WTC11 (cell line): Measurements from ENCODE around the gene EYA2. TPM values are rescaled to one million over a fixed set of nuclear protein-coding genes. Genes with fewer than 3 reads are reported as not detected.

ENCODE experiments used
- ATAC-seq: fragments of 200-7000 bp; cut with Tn5 transposase; 2 replicates; pipeline ENCODE4 v1.10.0; 2021; ENCODE audit warnings: mild to moderate bottlenecking, moderate library complexity
- CTCF ChIA-PET: fragments of 300-600 bp; sonication (Branson Sonifier 250); formaldehyde crosslinking; loops from one replicate; lab custom pipeline; 2021; ENCODE audit warnings: antibody characterized with exemption; lab: Charles Lee
- POLR2A ChIA-PET: fragments of 350-600 bp; sonication (Branson Sonifier 250); formaldehyde crosslinking; loops from one replicate; lab custom pipeline; 2021; ENCODE audit warnings: antibody characterized with exemption; lab: Charles Lee
- DNase-seq: peaks from one replicate; pipeline ENCODE4 v3.0.0; 2021; ENCODE audit warnings: low spot score
- H3K27ac Mint-ChIP-seq: 2 replicates; pipeline ENCODE4 v1.8.0; 2021; ENCODE audit warnings: mixed read lengths
- H3K27me3 Mint-ChIP-seq: 2 replicates; pipeline ENCODE4 v1.8.0; 2021; ENCODE audit warnings: low read depth, mild to moderate bottlenecking, moderate library complexity, mixed read lengths
- H3K36me3 Mint-ChIP-seq: 2 replicates; pipeline ENCODE4 v1.8.0; 2021; ENCODE audit warnings: mixed read lengths
- H3K4me1 Mint-ChIP-seq: 2 replicates; pipeline ENCODE4 v1.8.0; 2022; ENCODE audit warnings: mixed read lengths
- H3K4me3 Mint-ChIP-seq: 2 replicates; pipeline ENCODE4 v1.8.0; 2021; ENCODE audit warnings: mild to moderate bottlenecking, moderate library complexity, mixed read lengths
- H3K9me3 Mint-ChIP-seq: 2 replicates; pipeline ENCODE4 v1.8.0; 2021; ENCODE audit warnings: mixed read lengths
- E2F4 ChIP-seq: sonication (generic); formaldehyde crosslinking; IDR thresholded peaks from 2 replicates; pipeline ENCODE4 v1.8.1; 2022; ENCODE audit warnings: low read depth, mild to moderate bottlenecking, moderate library complexity, missing genetic modification reagents, borderline replicate concordance
- FOXJ3 ChIP-seq: sonication (generic); formaldehyde crosslinking; IDR thresholded peaks from 2 replicates; pipeline ENCODE4 v1.9.0; 2021; ENCODE audit warnings: missing genetic modification reagents, mild to moderate bottlenecking, borderline replicate concordance
- FOXK1 ChIP-seq: sonication (generic); formaldehyde crosslinking; IDR thresholded peaks from 2 replicates; pipeline ENCODE4 v1.8.0; 2022; ENCODE audit warnings: mild to moderate bottlenecking, moderate library complexity, missing genetic modification reagents
- GRHL2 ChIP-seq: fragments of 250-450 bp; sonication (Bioruptor Pico); IDR thresholded peaks from 2 replicates; pipeline ENCODE4 v1.8.0; 2022; ENCODE audit warnings: mild to moderate bottlenecking, moderate library complexity; ENCODE audit not compliant: insufficient replicate concordance, severe bottlenecking
- IRF2 ChIP-seq: sonication (generic); formaldehyde crosslinking; IDR thresholded peaks from 2 replicates; pipeline ENCODE4 v1.8.0; 2022; ENCODE audit warnings: low read depth, missing genetic modification reagents, borderline replicate concordance
- JAZF1 ChIP-seq: fragments of 250-450 bp; sonication (Bioruptor Pico); IDR thresholded peaks from 2 replicates; pipeline ENCODE4 v1.9.0; 2021; ENCODE audit warnings: moderate library complexity, mild to moderate bottlenecking, inconsistent platforms
- KAT7 ChIP-seq: sonication (generic); formaldehyde crosslinking; IDR thresholded peaks from 2 replicates; pipeline ENCODE4 v1.8.1; 2023; ENCODE audit warnings: missing genetic modification reagents, mild to moderate bottlenecking, borderline replicate concordance
- NR3C1 ChIP-seq: sonication (generic); formaldehyde crosslinking; conservative IDR thresholded peaks from 2 replicates; pipeline ENCODE4 v1.8.1; 2023; ENCODE audit warnings: low read depth, mild to moderate bottlenecking, missing genetic modification reagents
- RELA ChIP-seq: sonication (generic); formaldehyde crosslinking; IDR thresholded peaks from 2 replicates; pipeline ENCODE4 v1.8.1; 2022; ENCODE audit warnings: missing genetic modification reagents, mild to moderate bottlenecking, borderline replicate concordance
- SOX15 ChIP-seq: fragments of 250-450 bp; sonication (Bioruptor Pico); IDR thresholded peaks from 2 replicates; pipeline ENCODE4 v1.9.0; 2021; ENCODE audit warnings: mild to moderate bottlenecking
- STAT6 ChIP-seq: sonication (generic); formaldehyde crosslinking; conservative IDR thresholded peaks from 2 replicates; pipeline ENCODE4 v1.8.1; 2023; ENCODE audit warnings: mild to moderate bottlenecking, low read depth, missing genetic modification reagents, moderate library complexity
- TEAD4 ChIP-seq: sonication (generic); formaldehyde crosslinking; IDR thresholded peaks from 2 replicates; pipeline ENCODE4 v1.8.0; 2022; ENCODE audit warnings: mild to moderate bottlenecking, missing genetic modification reagents
- ZBTB21 ChIP-seq: sonication (generic); formaldehyde crosslinking; IDR thresholded peaks from 2 replicates; pipeline ENCODE4 v1.8.1; 2023; ENCODE audit warnings: mild to moderate bottlenecking, missing genetic modification reagents, borderline replicate concordance
- ZNF219 ChIP-seq: sonication (generic); formaldehyde crosslinking; IDR thresholded peaks from 2 replicates; pipeline ENCODE4 v1.8.0; 2023; ENCODE audit warnings: missing genetic modification reagents, mild to moderate bottlenecking, borderline replicate concordance
- ZNF281 ChIP-seq: sonication (generic); formaldehyde crosslinking; IDR thresholded peaks from 2 replicates; pipeline ENCODE4 v1.8.0; 2023; ENCODE audit warnings: mild to moderate bottlenecking, missing genetic modification reagents
- ZNF396 ChIP-seq: fragments of 250-450 bp; sonication (Bioruptor Pico); IDR thresholded peaks from 2 replicates; pipeline ENCODE4 v1.8.0; 2021; ENCODE audit warnings: mild to moderate bottlenecking, moderate library complexity, borderline replicate concordance
- ZNF671 ChIP-seq: fragments of 250-450 bp; sonication (Bioruptor Pico); IDR thresholded peaks from 2 replicates; pipeline ENCODE4 v1.8.0; 2021; ENCODE audit warnings: mild to moderate bottlenecking
- total RNA-seq: library from RNA; stranded (reverse); gene quantifications from 3 replicates; pipeline ENCODE4 v1.2.3, GENCODE V29; 2021
- TF ChIP-seq, protein P1 (sequence below): sonication (generic); formaldehyde crosslinking; IDR thresholded peaks from 2 replicates; pipeline ENCODE4 v1.8.1; 2023; ENCODE audit warnings: mild to moderate bottlenecking, missing genetic modification reagents
- TF ChIP-seq, protein P2 (sequence below): sonication (generic); formaldehyde crosslinking; IDR thresholded peaks from 2 replicates; pipeline ENCODE4 v1.8.0; 2022; ENCODE audit warnings: mild to moderate bottlenecking, missing genetic modification reagents
- TF ChIP-seq, protein P3 (sequence below): sonication (generic); formaldehyde crosslinking; IDR thresholded peaks from 2 replicates; pipeline ENCODE4 v1.8.1; 2023; ENCODE audit warnings: mild to moderate bottlenecking, moderate library complexity, missing genetic modification reagents
- TF ChIP-seq, protein P4 (sequence below): sonication (generic); formaldehyde crosslinking; IDR thresholded peaks from 2 replicates; pipeline ENCODE4 v1.8.1; 2023; ENCODE audit warnings: mild to moderate bottlenecking, missing genetic modification reagents, borderline replicate concordance

The EYA2 gene
- total RNA-seq, 1 experiment from 2014 or later = 1.5 TPM

DNA sequence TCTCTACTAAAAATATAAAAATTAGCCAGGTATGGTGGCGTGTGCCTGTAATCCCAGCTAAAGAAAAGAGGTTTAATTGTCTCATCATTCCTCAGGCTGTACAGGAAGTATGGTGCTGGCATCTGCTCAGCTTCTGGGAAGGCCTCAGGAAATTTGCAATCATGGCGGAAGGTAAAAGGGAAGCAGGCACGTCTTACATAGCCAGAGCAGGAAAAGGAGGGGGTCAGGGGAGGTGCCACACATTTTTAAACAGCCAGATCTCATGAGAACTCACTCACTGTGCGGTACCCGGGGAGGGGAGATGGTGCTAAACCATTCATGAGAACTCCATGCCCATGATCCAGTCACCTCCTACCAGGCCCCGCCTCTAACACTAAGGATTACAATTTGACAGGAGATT is 191.7 kb downstream of the EYA2 start:
- ATAC-seq (no peak), DNase-seq (no peak)
- no peak overlapping the region for H3K4me3 Mint-ChIP-seq
- no peak overlapping the region for H3K27ac Mint-ChIP-seq
- no peaks in the 10 kb centered on the region; the same call in 1 of the 2 replicates for H3K27me3 Mint-ChIP-seq
- H3K4me1 Mint-ChIP-seq = no peaks in the 10 kb centered on the region
- no peaks in the 10 kb centered on the region for H3K9me3 Mint-ChIP-seq
- POLR2A ChIA-PET = no interaction called here
- TF ChIP-seq RELA (CRISPR knock-in tag) = no peak
- TF ChIP-seq, protein P1, sequence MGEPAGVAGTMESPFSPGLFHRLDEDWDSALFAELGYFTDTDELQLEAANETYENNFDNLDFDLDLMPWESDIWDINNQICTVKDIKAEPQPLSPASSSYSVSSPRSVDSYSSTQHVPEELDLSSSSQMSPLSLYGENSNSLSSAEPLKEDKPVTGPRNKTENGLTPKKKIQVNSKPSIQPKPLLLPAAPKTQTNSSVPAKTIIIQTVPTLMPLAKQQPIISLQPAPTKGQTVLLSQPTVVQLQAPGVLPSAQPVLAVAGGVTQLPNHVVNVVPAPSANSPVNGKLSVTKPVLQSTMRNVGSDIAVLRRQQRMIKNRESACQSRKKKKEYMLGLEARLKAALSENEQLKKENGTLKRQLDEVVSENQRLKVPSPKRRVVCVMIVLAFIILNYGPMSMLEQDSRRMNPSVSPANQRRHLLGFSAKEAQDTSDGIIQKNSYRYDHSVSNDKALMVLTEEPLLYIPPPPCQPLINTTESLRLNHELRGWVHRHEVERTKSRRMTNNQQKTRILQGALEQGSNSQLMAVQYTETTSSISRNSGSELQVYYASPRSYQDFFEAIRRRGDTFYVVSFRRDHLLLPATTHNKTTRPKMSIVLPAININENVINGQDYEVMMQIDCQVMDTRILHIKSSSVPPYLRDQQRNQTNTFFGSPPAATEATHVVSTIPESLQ (CRISPR knock-in tag) = no peak
- TF ChIP-seq FOXK1 (CRISPR knock-in tag) = no peak
- no peak for TF ChIP-seq TEAD4 (CRISPR knock-in tag)
- no peak for TF ChIP-seq GRHL2 (CRISPR knock-in tag)
- TF ChIP-seq JAZF1 (CRISPR knock-in tag) = no peak
- TF ChIP-seq ZNF281 (CRISPR knock-in tag) = no peak
- TF ChIP-seq, protein P2, sequence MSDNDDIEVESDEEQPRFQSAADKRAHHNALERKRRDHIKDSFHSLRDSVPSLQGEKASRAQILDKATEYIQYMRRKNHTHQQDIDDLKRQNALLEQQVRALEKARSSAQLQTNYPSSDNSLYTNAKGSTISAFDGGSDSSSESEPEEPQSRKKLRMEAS (CRISPR knock-in tag) = no peak
- TF ChIP-seq FOXJ3 (CRISPR knock-in tag) = no peak
- TF ChIP-seq SOX15 (CRISPR knock-in tag) = no peak
- TF ChIP-seq ZBTB21 (CRISPR knock-in tag) = no peak
- no peak for TF ChIP-seq E2F4
- TF ChIP-seq NR3C1 (CRISPR knock-in tag) = no peak
- H3K36me3 Mint-ChIP-seq = no peaks in the 10 kb centered on the region
- CTCF ChIA-PET = no interaction called here

DNA sequence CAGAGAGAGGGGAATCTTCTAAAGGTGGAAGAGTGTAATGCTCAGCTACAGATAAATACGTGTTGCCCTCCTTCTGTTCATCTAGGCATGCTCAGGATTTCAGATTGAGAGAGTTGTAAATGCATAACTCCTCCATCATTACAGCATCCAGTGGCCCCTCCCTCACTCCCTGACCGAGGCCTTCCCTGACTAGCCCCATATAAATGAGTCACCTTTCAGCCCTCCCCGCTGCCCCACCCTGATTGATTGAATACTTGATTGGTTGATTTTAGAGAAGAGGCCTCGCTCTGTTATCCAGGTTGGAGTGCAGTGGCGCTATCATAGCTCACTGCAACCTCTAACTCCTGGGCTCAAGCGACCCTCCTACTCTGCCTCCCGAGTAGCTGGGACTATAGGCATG is 193.7 kb downstream of the EYA2 start:
- ChIA-PET CTCF (no interaction called here), POLR2A (no interaction called here)
- DNase-seq (no peak), ATAC-seq (no peak)
- Mint-ChIP-seq H3K4me3 (no peak overlapping the region), H3K36me3 (no peaks in the 10 kb centered on the region), H3K27me3 (no peaks in the 10 kb centered on the region; the same call in 1 of the 2 replicates), H3K27ac (no peak overlapping the region), H3K4me1 (no peaks in the 10 kb centered on the region), H3K9me3 (no peaks in the 10 kb centered on the region)
- TF ChIP-seq, protein P3, sequence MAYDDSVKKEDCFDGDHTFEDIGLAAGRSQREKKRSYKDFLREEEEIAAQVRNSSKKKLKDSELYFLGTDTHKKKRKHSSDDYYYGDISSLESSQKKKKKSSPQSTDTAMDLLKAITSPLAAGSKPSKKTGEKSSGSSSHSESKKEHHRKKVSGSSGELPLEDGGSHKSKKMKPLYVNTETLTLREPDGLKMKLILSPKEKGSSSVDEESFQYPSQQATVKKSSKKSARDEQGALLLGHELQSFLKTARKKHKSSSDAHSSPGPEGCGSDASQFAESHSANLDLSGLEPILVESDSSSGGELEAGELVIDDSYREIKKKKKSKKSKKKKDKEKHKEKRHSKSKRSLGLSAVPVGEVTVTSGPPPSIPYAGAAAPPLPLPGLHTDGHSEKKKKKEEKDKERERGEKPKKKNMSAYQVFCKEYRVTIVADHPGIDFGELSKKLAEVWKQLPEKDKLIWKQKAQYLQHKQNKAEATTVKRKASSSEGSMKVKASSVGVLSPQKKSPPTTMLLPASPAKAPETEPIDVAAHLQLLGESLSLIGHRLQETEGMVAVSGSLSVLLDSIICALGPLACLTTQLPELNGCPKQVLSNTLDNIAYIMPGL = no peak
- TF ChIP-seq KAT7 (CRISPR knock-in tag) (no peak), STAT6 (CRISPR knock-in tag) (no peak), ZNF219 (CRISPR knock-in tag) (no peak), IRF2 (CRISPR knock-in tag) (no peak), ZBTB21 (CRISPR knock-in tag) (no peak), ZNF396 (CRISPR knock-in tag) (no peak), ZNF671 (CRISPR knock-in tag) (no peak), RELA (CRISPR knock-in tag) (no peak)
- TF ChIP-seq, protein P4, sequence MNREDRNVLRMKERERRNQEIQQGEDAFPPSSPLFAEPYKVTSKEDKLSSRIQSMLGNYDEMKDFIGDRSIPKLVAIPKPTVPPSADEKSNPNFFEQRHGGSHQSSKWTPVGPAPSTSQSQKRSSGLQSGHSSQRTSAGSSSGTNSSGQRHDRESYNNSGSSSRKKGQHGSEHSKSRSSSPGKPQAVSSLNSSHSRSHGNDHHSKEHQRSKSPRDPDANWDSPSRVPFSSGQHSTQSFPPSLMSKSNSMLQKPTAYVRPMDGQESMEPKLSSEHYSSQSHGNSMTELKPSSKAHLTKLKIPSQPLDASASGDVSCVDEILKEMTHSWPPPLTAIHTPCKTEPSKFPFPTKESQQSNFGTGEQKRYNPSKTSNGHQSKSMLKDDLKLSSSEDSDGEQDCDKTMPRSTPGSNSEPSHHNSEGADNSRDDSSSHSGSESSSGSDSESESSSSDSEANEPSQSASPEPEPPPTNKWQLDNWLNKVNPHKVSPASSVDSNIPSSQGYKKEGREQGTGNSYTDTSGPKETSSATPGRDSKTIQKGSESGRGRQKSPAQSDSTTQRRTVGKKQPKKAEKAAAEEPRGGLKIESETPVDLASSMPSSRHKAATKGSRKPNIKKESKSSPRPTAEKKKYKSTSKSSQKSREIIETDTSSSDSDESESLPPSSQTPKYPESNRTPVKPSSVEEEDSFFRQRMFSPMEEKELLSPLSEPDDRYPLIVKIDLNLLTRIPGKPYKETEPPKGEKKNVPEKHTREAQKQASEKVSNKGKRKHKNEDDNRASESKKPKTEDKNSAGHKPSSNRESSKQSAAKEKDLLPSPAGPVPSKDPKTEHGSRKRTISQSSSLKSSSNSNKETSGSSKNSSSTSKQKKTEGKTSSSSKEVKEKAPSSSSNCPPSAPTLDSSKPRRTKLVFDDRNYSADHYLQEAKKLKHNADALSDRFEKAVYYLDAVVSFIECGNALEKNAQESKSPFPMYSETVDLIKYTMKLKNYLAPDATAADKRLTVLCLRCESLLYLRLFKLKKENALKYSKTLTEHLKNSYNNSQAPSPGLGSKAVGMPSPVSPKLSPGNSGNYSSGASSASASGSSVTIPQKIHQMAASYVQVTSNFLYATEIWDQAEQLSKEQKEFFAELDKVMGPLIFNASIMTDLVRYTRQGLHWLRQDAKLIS = no peak
